K562 (cell line): ENCODE data around the gene PPP1R3E. TPM values are rescaled to one million over a fixed set of nuclear protein-coding genes. Genes with fewer than 3 reads are reported as not detected.

ENCODE experiments used
- ATAC-seq: fragments of 200-7000 bp; cut with Tn5 transposase; 3 replicates; pipeline ENCODE4 v1.9.1; 2020; ENCODE audit warnings: moderate library complexity
- BruUV-seq: library from RNA; stranded (reverse); fragments of 400-500 nt; replicated peaks from 2 replicates; lab custom pipeline; 2021; lab: Mats Ljungman, UMichigan
- CTCF ChIA-PET: fragments of 300-600 bp; formaldehyde crosslinking; extraction: SDS; loops from one replicate; lab custom pipeline; 2021; ENCODE audit warnings: low intra/inter-chr PET ratio; lab: Yijun Ruan, JAX
- POLR2A ChIA-PET: fragments of 300-600, 350-650 bp; sonication (Branson Sonifier 250); formaldehyde crosslinking; extraction: SDS; loops from one replicate; lab custom pipeline; 2021; ENCODE audit warnings: antibody characterized with exemption, inconsistent platforms; lab: Yijun Ruan, JAX
- DNase-seq, 4 experiments: peaks; one replicate each; pipeline versions ENCODE4 v3.0.0 to v3.0.0-alpha.2; 2011 to 2018; ENCODE audit warnings: low spot score in 3 of 4, mixed read lengths in 3 of 4; ENCODE audit errors: extremely low read depth in 1 of 4
- FAIRE-seq: peaks from 2 replicates; lab custom pipeline; 2011; peaks lifted over from hg19 to GRCh38; lab: Jason Lieb, UNC
- H2AFZ ChIP-seq: 2 replicates; pipeline ENCODE4 v1.6.0; 2011; ENCODE audit warnings: low read depth, low read length, control low read depth, inconsistent platforms
- H3K27ac ChIP-seq: fragments of 200-600 bp; 3 replicates; pipeline ENCODE4 v1.8.0; 2011; ENCODE audit warnings: low read depth, mild to moderate bottlenecking, control low read depth, inconsistent platforms, low read length, moderate library complexity, mixed read lengths; ENCODE audit errors: extremely low read depth
- H3K27me3 ChIP-seq, 2 experiments: fragments of 300-600 bp in 1 of 2; 2 replicates in 1 of 2; 3 replicates in 1 of 2; pipeline versions ENCODE4 v1.6.0 to v1.8.0; 2011; ENCODE audit warnings: inconsistent platforms in 2 of 2, low read length in 2 of 2, mild to moderate bottlenecking in 1 of 2, mixed read lengths in 1 of 2, moderate library complexity in 1 of 2; ENCODE audit not compliant: control insufficient read depth in 2 of 2, insufficient read depth in 2 of 2
- H3K36me3 ChIP-seq: fragments of 300-600 bp; 3 replicates; pipeline ENCODE4 v1.8.0; 2011; ENCODE audit warnings: mild to moderate bottlenecking, low read length, inconsistent platforms; ENCODE audit not compliant: control insufficient read depth, insufficient read depth
- H3K4me1 ChIP-seq, 2 experiments: fragments of 200-600 bp in 1 of 2; replicated peaks in 1 of 2; 2 replicates in 1 of 2; 3 replicates in 1 of 2; pipeline versions ENCODE4 v1.5.1 to v1.8.0; 2011; ENCODE audit warnings: inconsistent platforms in 2 of 2, low read length in 2 of 2, mild to moderate bottlenecking in 1 of 2, mixed read lengths in 1 of 2, moderate library complexity in 1 of 2; ENCODE audit not compliant: control insufficient read depth in 2 of 2, insufficient read depth in 2 of 2
- H3K4me2 ChIP-seq: 2 replicates; pipeline ENCODE4 v1.6.1; 2011; ENCODE audit warnings: low read length, control low read depth, inconsistent platforms, mixed read lengths; ENCODE audit not compliant: insufficient read depth
- H3K4me3 ChIP-seq: fragments of 200-600 bp; sonication (generic), shearing (Covaris generic); 2 replicates; pipeline ENCODE4 v1.5.1; 2016; ENCODE audit warnings: control low read depth, inconsistent platforms
- H3K79me2 ChIP-seq: fragments of 200-600 bp; 3 replicates; pipeline ENCODE4 v1.8.0; 2011; ENCODE audit warnings: low read length, inconsistent platforms; ENCODE audit not compliant: control insufficient read depth, insufficient read depth
- H3K9ac ChIP-seq, 2 experiments: 2 replicates each; pipeline versions ENCODE4 v1.6.0 to v1.6.1; 2011; ENCODE audit warnings: low read depth in 2 of 2, low read length in 2 of 2, control low read depth in 1 of 2, inconsistent platforms in 1 of 2, mild to moderate bottlenecking in 1 of 2, mixed read lengths in 1 of 2; ENCODE audit not compliant: insufficient read depth in 1 of 2
- H3K9me1 ChIP-seq: one replicate; pipeline ENCODE4 v1.6.0; 2011; ENCODE audit warnings: inconsistent platforms, mild to moderate bottlenecking, low read length, moderate library complexity; ENCODE audit not compliant: control insufficient read depth, insufficient read depth
- H3K9me3 ChIP-seq: replicated peaks from 2 replicates; pipeline ENCODE4 v1.5.1; 2011; ENCODE audit warnings: low read depth, low read length, inconsistent platforms; ENCODE audit not compliant: control insufficient read depth, insufficient read depth
- H4K20me1 ChIP-seq: replicated peaks from 2 replicates; pipeline ENCODE4 v1.6.1; 2011; ENCODE audit warnings: low read length, inconsistent platforms, mixed read lengths; ENCODE audit not compliant: control insufficient read depth, insufficient read depth
- CEBPG ChIP-seq, 3 experiments: fragments of 200-800 bp in 1 of 3; sonication (Bioruptor generic) in 1 of 3; sonication (generic) in 1 of 3; formaldehyde crosslinking in 1 of 3; IDR thresholded peaks in 2 of 3; conservative IDR thresholded peaks in 1 of 3; 2 replicates each; pipeline versions ENCODE4 v1.6.1 to v1.8.0; 2016 to 2022; ENCODE audit warnings: missing compliant biosample characterization in 2 of 3, missing genetic modification characterization in 2 of 3, mild to moderate bottlenecking in 1 of 3, missing genetic modification reagents in 1 of 3
- ELF2 ChIP-seq: fragments of 250-450 bp; sonication (Bioruptor Pico); IDR thresholded peaks from 2 replicates; pipeline ENCODE4 v1.5.0; 2021; ENCODE audit warnings: mild to moderate bottlenecking
- ESRRA ChIP-seq: fragments of 450-650 bp; IDR thresholded peaks from 2 replicates; pipeline ENCODE4 v1.6.1; 2014; ENCODE audit warnings: low read depth, mild to moderate bottlenecking, moderate library complexity, borderline replicate concordance
- GABPA ChIP-seq: fragments of 200-800 bp; sonication (Bioruptor generic); conservative IDR thresholded peaks from 2 replicates; pipeline ENCODE4 v1.6.1; 2016; ENCODE audit warnings: low read depth, missing genetic modification characterization, missing compliant biosample characterization
- IRF9 ChIP-seq: fragments of 450-650 bp; IDR thresholded peaks from 2 replicates; pipeline ENCODE4 v1.6.1; 2016; ENCODE audit warnings: missing biosample characterization, missing genetic modification characterization
- KLF10 ChIP-seq: fragments of 250-450 bp; sonication (Bioruptor Pico); IDR thresholded peaks from 2 replicates; pipeline ENCODE4 v1.6.1; 2021; ENCODE audit warnings: matching md5 sums
- MEIS2 ChIP-seq: fragments of 450-650 bp; IDR thresholded peaks from 2 replicates; pipeline ENCODE4 v1.6.1; 2014; ENCODE audit warnings: mild to moderate bottlenecking; ENCODE audit not compliant: partially characterized antibody
- MYC ChIP-seq, 2 experiments: fragments of 250-450 bp in 1 of 2; sonication (Bioruptor Pico) in 1 of 2; IDR thresholded peaks; 2 replicates each; pipeline versions ENCODE4 v1.5.1 to v1.6.1; 2012 to 2021; ENCODE audit warnings: low read depth in 2 of 2, borderline replicate concordance in 1 of 2, improper control_type of control experiment in 1 of 2, low read length in 1 of 2, mild to moderate bottlenecking in 1 of 2, moderate library complexity in 1 of 2
- SMARCB1 ChIP-seq: IDR thresholded peaks from 2 replicates; pipeline ENCODE4 v1.6.1; 2011; ENCODE audit warnings: improper control_type of control experiment, low read depth; ENCODE audit not compliant: insufficient read length
- SMARCC2 ChIP-seq: fragments of 450-650 bp; IDR thresholded peaks from 2 replicates; pipeline ENCODE4 v1.6.1; 2017; ENCODE audit warnings: antibody characterized with exemption, moderate library complexity, mild to moderate bottlenecking, low read depth
- TAL1 ChIP-seq: fragments of 450-650 bp; IDR thresholded peaks from 2 replicates; pipeline ENCODE4 v1.6.1; 2016; ENCODE audit warnings: mild to moderate bottlenecking
- ZNF695 ChIP-seq: fragments of 450-650 bp; formaldehyde crosslinking; IDR thresholded peaks from 2 replicates; pipeline ENCODE4 v1.4.0; 2020; ENCODE audit warnings: mild to moderate bottlenecking, moderate library complexity
- WGBS: fragments of 100-300 bp; shearing (Covaris generic); methylation state at CpG from one replicate; pipeline ENCODE4 v1.1.6; 2016; ENCODE audit warnings: low coverage, mixed read lengths; ENCODE audit not compliant: insufficient coverage; ENCODE audit errors: missing lambda C conversion rate; 5-methylcytosine and 5-hydroxymethylcytosine counted together
- in situ Hi-C: fragments of 300-500 bp; cut with MboI; formaldehyde crosslinking; loops from 4 replicates; pipeline ENCODE4 v1.15.0; 2018; ENCODE audit warnings: inconsistent platforms, mixed read lengths
- intact Hi-C: fragments of 100-400 bp; cut with micrococcal nuclease; formaldehyde crosslinking; loops from 2 replicates; pipeline ENCODE4 v1.14.2; 2022
- polyA plus RNA-seq, 8 experiments: library from polyadenylated mRNA; depleted of rRNA in 4 of 8; stranded (reverse) in 5 of 8; unstranded in 3 of 8; fragments of >200 nt; fragmentation: Nextera tagmentation in 2 of 8; fragmentation: Illumina TruSeq in 1 of 8; extraction: Ambion mirVana in 2 of 8; extraction: Trizol in 1 of 8; gene quantifications; 2 replicates each; pipeline versions ENCODE4 v1.2.1 to v1.2.3, GENCODE V29; 2011 to 2014; ENCODE audit warnings: inconsistent platforms in 1 of 8, missing spikeins in 1 of 8
- total RNA-seq, 7 experiments: library from RNA; depleted of rRNA in 6 of 7; stranded (reverse); fragments of >200 nt in 6 of 7; fragmentation: Illumina TruSeq in 2 of 7; extraction: Trizol in 2 of 7; gene quantifications; 2 replicates each; pipeline versions ENCODE4 v1.2.1 to v1.2.3, GENCODE V29; 2011 to 2021; ENCODE audit warnings: low replicate concordance in 1 of 7
- TF ChIP-seq, protein P1 (sequence below), 2 experiments: fragments of 450-650 bp; IDR thresholded peaks; 2 replicates each; pipeline ENCODE4 v1.6.1; 2016
- TF ChIP-seq, protein P2 (sequence below): sonication (generic); formaldehyde crosslinking; IDR thresholded peaks from 2 replicates; pipeline ENCODE4 v1.9.0; 2022; ENCODE audit warnings: mild to moderate bottlenecking, missing genetic modification reagents

PPP1R3E gene
- total and polyA plus RNA-seq, 9 of the 15 experiments (the other 6 are each of a cell fraction or from before 2014, with no cell fraction given): 3.2 to 18.4 (median 7.6) TPM

DNA sequence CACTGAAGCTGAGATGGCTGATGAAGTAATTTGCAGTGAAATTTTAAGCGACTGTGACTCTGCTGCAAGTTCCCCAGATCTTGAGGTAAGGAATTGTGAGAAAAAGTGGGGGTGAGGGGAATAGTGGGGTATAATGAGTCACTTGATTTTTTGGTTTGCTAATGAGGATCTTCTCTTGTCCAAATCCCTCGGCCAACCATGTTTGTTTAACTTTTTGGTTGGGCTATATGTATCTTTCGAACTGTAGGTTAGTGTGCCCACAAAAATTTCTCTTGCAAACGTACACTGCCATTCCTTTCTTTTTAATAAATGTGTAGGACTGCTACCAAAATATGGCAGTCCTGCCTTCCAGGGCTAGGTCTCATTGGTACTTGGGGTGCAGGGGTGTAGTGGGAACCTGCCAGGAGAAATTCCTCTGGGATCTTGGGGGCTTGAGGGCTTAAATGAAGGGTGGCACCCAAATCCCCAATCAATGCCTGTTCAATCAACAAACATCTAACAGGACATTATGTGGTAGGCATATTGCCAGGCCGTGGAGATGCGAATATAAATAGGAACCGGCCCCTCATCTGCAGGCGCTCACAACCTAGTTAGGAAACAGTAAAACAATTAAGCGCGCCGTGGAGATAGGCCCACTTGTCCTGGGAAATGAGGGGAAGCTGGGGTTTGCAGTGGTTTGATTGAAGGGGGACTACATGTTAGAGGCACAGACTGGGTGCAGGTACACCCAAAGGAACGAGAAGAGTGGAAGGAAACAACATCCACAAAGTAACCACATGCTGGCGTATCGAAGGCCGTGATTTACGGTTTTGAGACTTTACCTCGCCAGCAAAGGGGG, 17.3 kb upstream of the PPP1R3E start:
- H3K27me3 ChIP-seq: no peaks in the 10 kb centered on the region
- peaks cover 11 to 17% of the 10 kb centered on the region in 2 experiments; a peak in 4 of 5 replicates for H3K4me1 ChIP-seq
- H3K9ac ChIP-seq: peak overlapping the region; percentile 80 to 88; a peak in 3 of 4 replicates
- no TSS peak for BruUV-seq
- in situ Hi-C loops: no loop called here
- FAIRE-seq (no peak), DNase-seq (no peak), ATAC-seq (no peak)
- 78% methylated on average over 17 of the region's 17 CpGs for WGBS
- H3K4me3 ChIP-seq: peak overlapping the region; percentile 90
- peak overlapping the region; percentile 97 for H3K27ac ChIP-seq
- H3K4me2 ChIP-seq: peak overlapping the region; percentile 99
- no peaks in the 10 kb centered on the region for H3K9me3 ChIP-seq
- H4K20me1 ChIP-seq: no peaks in the 10 kb centered on the region; the same call in 1 of the 2 replicates
- ChIA-PET POLR2A (interaction anchor here (0.6 to 3.9 kb wide), 11 partner anchors 9 to 224 kb away, joined by 3 to 30 read pairs (median 5); partner anchors contain the start of genes BCL2L2, C14orf119 and PPP1R3E), CTCF (interaction anchor here (0.6 kb wide), 1 partner anchor 200 kb away, joined by 3 read pairs; no protein-coding TSS in a partner anchor)
- no peaks in the 10 kb centered on the region for H3K9me1 ChIP-seq
- H3K36me3 ChIP-seq: peaks cover 49% of the 10 kb centered on the region; the same call in 2 of the 3 replicates
- peaks cover 34% of the 10 kb centered on the region for H3K79me2 ChIP-seq
- peak overlapping the region; percentile 95 for H2AFZ ChIP-seq
- intact Hi-C loops: loop anchor here (2.0 to 10.0 kb wide), 3 partner anchors 13 to 235 kb away; partner anchors contain the start of genes BCL2L2, THTPA and ZFHX2
- TF ChIP-seq ZNF695 (CRISPR knock-in tag) (no peak), TAL1 (no peak), GABPA (tag) (no peak), MYC (IDR thresholded peaks at IDR 0.05; ENCODE audit: low read depth, low read length) (no peak), MYC (CRISPR knock-in tag; IDR thresholded peaks at IDR 0.05; ENCODE audit: borderline replicate concordance, low read depth) (peak; percentile 64; the same call in 1 of the 2 replicates), CEBPG (CRISPR knock-in tag; IDR thresholded peaks at IDR 0.05) (peak; percentile 6; the same call in 1 of the 2 replicates), CEBPG (tag; conservative IDR thresholded peaks at IDR 0.05 in 1 of 2, IDR thresholded peaks at IDR 0.05 in 1 of 2) (no peak), MEIS2 (peak; percentile 29), IRF9 (tag) (0 out of 2 replicates have a peak, but pooled peaks have one; percentile 7), SMARCC2 (no peak), ESRRA (no peak), KLF10 (CRISPR knock-in tag) (no peak), SMARCB1 (no peak), ELF2 (CRISPR knock-in tag) (0 out of 2 replicates have a peak, but pooled peaks have one; percentile 16)
- TF ChIP-seq, protein P1, sequence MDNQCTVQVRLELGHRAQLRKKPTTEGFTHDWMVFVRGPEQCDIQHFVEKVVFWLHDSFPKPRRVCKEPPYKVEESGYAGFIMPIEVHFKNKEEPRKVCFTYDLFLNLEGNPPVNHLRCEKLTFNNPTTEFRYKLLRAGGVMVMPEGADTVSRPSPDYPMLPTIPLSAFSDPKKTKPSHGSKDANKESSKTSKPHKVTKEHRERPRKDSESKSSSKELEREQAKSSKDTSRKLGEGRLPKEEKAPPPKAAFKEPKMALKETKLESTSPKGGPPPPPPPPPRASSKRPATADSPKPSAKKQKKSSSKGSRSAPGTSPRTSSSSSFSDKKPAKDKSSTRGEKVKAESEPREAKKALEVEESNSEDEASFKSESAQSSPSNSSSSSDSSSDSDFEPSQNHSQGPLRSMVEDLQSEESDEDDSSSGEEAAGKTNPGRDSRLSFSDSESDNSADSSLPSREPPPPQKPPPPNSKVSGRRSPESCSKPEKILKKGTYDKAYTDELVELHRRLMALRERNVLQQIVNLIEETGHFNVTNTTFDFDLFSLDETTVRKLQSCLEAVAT (IDR thresholded peaks at IDR 0.05): peak in 1 of 2 experiments; percentile 85; a peak in 1 of 4 replicates
- TF ChIP-seq, protein P2, sequence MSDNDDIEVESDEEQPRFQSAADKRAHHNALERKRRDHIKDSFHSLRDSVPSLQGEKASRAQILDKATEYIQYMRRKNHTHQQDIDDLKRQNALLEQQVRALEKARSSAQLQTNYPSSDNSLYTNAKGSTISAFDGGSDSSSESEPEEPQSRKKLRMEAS (CRISPR knock-in tag): peak; percentile 30; the same call in 1 of the 2 replicates
